Ascending aorta (tissue), 2 donors: Measurements from ENCODE around the gene PBX4. TPM values are rescaled to one million over a fixed set of nuclear protein-coding genes. Genes with fewer than 3 reads are reported as not detected.

ENCODE experiments used
- DNase-seq, 2 donors: peaks; one replicate each; pipeline ENCODE4 v3.0.0-alpha.2; 2019; ENCODE audit warnings: low spot score in 2 of 2
- H3K27ac ChIP-seq, 2 donors: fragments of 200-600 bp; sonication (generic); one replicate each; pipeline ENCODE4 v1.5.1; 2016 to 2017; ENCODE audit warnings: mild to moderate bottlenecking in 1 of 2
- H3K27me3 ChIP-seq: fragments of 200-600 bp; sonication (generic); one replicate; pipeline ENCODE4 v1.5.1; 2017
- H3K36me3 ChIP-seq, 2 donors: fragments of 200-600 bp; sonication (generic); one replicate each; pipeline ENCODE4 v1.5.1; 2016
- H3K4me1 ChIP-seq, 2 donors: fragments of 200-600 bp; sonication (generic); one replicate each; pipeline ENCODE4 v1.5.1; 2016 to 2017; ENCODE audit warnings: mild to moderate bottlenecking in 1 of 2
- H3K4me3 ChIP-seq, 2 donors: fragments of 200-600 bp; sonication (generic); one replicate each; pipeline ENCODE4 v1.5.1; 2016 to 2017; ENCODE audit warnings: mild to moderate bottlenecking in 1 of 2
- H3K9me3 ChIP-seq, 2 donors: fragments of 200-600 bp; sonication (generic); one replicate each; pipeline ENCODE4 v1.5.1; 2016
- intact Hi-C: fragments of 100-400 bp; cut with DNase I; formaldehyde crosslinking; loops from one replicate; pipeline ENCODE4 v1.15.1; 2023
- total RNA-seq: library from RNA; depleted of rRNA; stranded (reverse); fragments of >200 nt; gene quantifications from one replicate; pipeline ENCODE4 v1.1.0, GENCODE V29; 2016
- TF ChIP-seq, protein P1 (sequence below), 3 experiments: fragments of 200-600 bp in 2 of 3; fragments of 450-650 bp in 1 of 3; sonication (generic) in 2 of 3; IDR thresholded peaks; one replicate each; pipeline ENCODE4 v1.5.1; 2016 to 2019; ENCODE audit warnings: antibody characterized with exemption in 3 of 3, mild to moderate bottlenecking in 1 of 3, moderate library complexity in 1 of 3

Gene PBX4
- total RNA-seq, 1 donor from 2014 or later: not detected

DNA sequence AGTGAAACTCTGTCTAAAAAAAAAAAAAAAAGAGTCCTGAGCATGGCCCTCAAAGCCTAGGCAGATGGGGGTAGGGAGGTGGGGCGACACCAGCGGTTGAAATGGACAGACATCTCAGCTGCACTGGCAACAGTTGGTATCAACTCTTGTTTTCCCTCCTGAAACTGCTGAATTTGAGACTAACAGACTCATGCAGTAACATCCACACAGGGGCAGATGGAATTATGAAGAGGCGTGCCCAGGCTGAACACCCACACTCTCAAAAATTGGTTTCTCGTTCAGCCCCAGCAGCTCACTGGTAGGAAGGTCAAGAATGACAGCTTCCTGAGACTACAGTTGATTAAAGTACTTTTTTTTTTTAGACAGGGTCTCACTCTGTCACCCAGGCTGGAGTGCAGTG, 24.1 kb downstream of the PBX4 start:
- Histone ChIP-seq H3K27ac (no peak overlapping the region), H3K4me1 (no peaks in the 10 kb centered on the region), H3K4me3 (no peak overlapping the region), H3K9me3 (no peaks in the 10 kb centered on the region), H3K27me3 (no peaks in the 10 kb centered on the region), H3K36me3 (no peaks in the 10 kb centered on the region)
- DNase-seq: no peak
- intact Hi-C loops: no loop called here
- TF ChIP-seq, protein P1, sequence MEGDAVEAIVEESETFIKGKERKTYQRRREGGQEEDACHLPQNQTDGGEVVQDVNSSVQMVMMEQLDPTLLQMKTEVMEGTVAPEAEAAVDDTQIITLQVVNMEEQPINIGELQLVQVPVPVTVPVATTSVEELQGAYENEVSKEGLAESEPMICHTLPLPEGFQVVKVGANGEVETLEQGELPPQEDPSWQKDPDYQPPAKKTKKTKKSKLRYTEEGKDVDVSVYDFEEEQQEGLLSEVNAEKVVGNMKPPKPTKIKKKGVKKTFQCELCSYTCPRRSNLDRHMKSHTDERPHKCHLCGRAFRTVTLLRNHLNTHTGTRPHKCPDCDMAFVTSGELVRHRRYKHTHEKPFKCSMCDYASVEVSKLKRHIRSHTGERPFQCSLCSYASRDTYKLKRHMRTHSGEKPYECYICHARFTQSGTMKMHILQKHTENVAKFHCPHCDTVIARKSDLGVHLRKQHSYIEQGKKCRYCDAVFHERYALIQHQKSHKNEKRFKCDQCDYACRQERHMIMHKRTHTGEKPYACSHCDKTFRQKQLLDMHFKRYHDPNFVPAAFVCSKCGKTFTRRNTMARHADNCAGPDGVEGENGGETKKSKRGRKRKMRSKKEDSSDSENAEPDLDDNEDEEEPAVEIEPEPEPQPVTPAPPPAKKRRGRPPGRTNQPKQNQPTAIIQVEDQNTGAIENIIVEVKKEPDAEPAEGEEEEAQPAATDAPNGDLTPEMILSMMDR (IDR thresholded peaks at IDR 0.05): no peak

DNA sequence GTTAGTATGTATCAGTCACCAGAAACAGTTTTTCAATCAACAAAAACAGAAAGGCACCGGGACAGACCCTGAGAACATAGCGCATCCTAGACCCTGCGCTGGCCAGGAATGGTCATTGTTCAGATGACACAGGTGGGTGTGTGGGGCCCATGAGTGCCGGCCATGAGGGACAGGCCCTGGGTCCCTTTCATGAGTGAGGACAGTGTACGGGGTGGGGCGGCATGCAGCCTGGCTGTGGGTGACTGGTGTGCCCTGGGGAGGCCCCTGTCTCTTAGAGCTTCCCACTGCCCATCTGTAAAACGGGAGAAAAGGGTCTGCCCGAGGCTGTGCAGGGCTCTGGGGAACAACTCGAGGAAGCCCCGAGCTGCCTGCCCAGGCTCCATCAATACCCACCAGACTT, 25.8 kb downstream of the PBX4 start:
- no peaks in the 10 kb centered on the region for H3K27me3 ChIP-seq
- TF ChIP-seq, protein P1 (IDR thresholded peaks at IDR 0.05): no peak
- no peaks in the 10 kb centered on the region for H3K36me3 ChIP-seq
- H3K27ac ChIP-seq: no peak overlapping the region
- H3K9me3 ChIP-seq: no peaks in the 10 kb centered on the region
- H3K4me3 ChIP-seq: no peak overlapping the region
- H3K4me1 ChIP-seq: no peaks in the 10 kb centered on the region
- DNase-seq: no peak
- intact Hi-C loops: no loop called here

DNA sequence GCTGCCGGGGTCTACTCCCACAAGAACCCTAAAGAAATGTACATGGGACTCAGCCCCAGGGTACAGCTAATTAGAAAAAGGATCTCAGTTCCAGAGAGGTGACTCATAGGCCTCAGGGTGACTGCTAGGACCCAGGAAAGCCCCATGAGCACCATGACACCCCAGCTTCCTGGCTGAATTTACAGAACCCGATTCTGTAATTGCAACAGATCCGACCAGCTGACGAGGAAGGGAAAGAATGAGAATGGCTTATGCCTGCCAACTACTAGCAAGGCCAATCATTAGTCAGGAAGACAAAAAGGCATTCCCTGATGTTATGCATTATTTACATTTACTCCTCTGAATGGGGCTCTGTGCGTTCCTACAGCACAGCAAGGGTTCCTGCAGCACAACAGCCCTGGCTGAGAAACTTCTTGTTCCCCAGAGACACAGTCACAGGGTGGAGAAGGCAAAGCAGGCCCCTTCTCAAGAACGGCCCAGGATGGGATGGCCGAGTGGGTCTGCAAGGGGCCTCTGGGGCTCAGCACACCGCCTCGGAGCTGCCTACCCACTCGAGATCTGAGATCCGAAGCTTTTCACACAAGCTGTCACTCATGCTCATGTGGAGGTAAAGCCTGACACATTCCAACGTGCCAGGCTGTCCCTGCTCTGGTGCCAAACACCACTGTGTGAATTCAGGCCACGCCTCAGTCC, 27.2 kb downstream of the PBX4 start:
- peak in 1 of 2 donors; percentile 67 for DNase-seq
- no peaks in the 10 kb centered on the region for H3K9me3 ChIP-seq
- TF ChIP-seq, protein P1 (IDR thresholded peaks at IDR 0.05): no peak
- no peaks in the 10 kb centered on the region for H3K36me3 ChIP-seq
- H3K27me3 ChIP-seq: no peaks in the 10 kb centered on the region
- H3K4me1 ChIP-seq: no peaks in the 10 kb centered on the region
- H3K27ac ChIP-seq: no peak overlapping the region
- intact Hi-C loops: no loop called here
- H3K4me3 ChIP-seq: no peak overlapping the region

DNA sequence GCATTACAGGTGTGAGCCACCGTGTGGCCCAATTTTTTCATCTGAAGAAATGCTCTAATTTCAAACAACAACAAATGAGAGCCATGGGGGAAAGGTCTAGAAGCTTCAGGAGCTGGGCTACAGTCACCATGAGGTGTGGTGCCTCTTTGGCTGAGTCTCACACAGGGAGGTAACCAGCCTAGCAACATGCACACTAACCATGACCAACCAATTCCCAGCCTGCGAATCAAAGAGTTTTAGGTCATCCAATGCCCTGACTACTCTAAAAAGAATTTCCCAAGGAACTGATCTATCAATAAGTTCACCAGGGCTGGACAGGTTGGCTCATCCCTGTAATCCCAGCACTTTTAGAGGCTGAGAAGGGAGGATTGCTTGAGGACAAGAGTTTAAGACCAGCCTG, 29.9 kb downstream of the PBX4 start:
- Histone ChIP-seq H3K4me1 (no peaks in the 10 kb centered on the region), H3K36me3 (no peaks in the 10 kb centered on the region), H3K9me3 (no peaks in the 10 kb centered on the region), H3K4me3 (no peak overlapping the region), H3K27me3 (no peaks in the 10 kb centered on the region), H3K27ac (no peak overlapping the region)
- intact Hi-C loops: no loop called here
- no peak for DNase-seq
- TF ChIP-seq, protein P1 (IDR thresholded peaks at IDR 0.05): no peak

DNA sequence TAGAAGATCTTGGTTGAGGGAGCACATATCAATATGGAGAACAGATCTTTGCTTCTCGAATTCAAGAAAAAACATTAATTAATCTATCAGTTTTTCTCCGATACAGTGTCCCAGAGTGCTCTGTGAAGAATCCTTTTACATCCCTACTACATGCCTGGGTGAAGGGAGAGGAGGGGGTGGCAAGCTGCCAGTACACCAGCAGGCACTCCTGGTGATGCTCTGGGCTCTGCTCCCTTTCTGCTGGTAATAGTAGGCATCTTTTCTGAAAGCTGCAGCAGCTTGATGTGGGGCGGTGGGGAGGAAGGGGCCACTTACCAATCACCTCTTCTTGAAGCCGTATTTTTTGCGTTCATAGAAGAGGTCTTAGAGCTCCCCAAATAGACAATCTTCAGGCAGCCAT, 30.7 kb downstream of the PBX4 start:
- intact Hi-C loops: no loop called here
- H3K27ac ChIP-seq: no peak overlapping the region
- no peak for DNase-seq
- no peaks in the 10 kb centered on the region for H3K9me3 ChIP-seq
- H3K27me3 ChIP-seq: no peaks in the 10 kb centered on the region
- no peaks in the 10 kb centered on the region for H3K4me1 ChIP-seq
- H3K36me3 ChIP-seq: no peaks in the 10 kb centered on the region
- H3K4me3 ChIP-seq: no peak overlapping the region
- TF ChIP-seq, protein P1 (IDR thresholded peaks at IDR 0.05): no peak

DNA sequence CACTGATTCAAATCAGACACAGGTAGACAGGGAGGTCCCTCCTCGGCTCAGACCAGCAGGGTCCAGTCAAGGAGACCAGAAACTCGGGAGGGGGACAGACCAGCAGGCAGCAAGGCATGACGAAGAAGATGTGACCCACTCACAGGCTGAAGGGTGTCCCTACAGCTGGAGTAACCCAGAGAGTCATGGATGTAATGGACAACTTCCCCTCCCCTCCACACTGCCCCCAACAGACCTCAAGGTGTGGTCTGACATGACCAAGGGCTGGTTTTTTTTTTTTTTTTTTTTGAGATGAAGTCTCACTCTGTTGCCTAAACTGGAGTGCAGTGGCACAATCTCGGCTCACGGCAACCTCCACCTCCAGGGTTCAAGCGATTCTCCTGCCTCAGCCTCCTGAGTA, 34.1 kb downstream of the PBX4 start:
- Histone ChIP-seq H3K9me3 (no peaks in the 10 kb centered on the region), H3K4me1 (no peaks in the 10 kb centered on the region), H3K36me3 (no peaks in the 10 kb centered on the region), H3K4me3 (no peak overlapping the region), H3K27ac (no peak overlapping the region), H3K27me3 (no peaks in the 10 kb centered on the region)
- DNase-seq: no peak
- TF ChIP-seq, protein P1 (IDR thresholded peaks at IDR 0.05): no peak
- intact Hi-C loops: no loop called here
